PC-9 (cell line): Measurements from ENCODE around the gene RIF1.

ENCODE experiments used
- EZH2 ChIP-seq: fragments of 200-600 bp; sonication (generic); IDR thresholded peaks from 2 replicates; pipeline ENCODE4 v1.8.0; 2017; ENCODE audit warnings: antibody characterized with exemption, low read depth
- TF ChIP-seq, protein P1 (sequence below): fragments of 200-600 bp; sonication (generic); conservative IDR thresholded peaks from 2 replicates; pipeline ENCODE4 v1.6.1; 2017; ENCODE audit warnings: mixed run types, antibody characterized with exemption, mild to moderate bottlenecking, moderate library complexity

DNA sequence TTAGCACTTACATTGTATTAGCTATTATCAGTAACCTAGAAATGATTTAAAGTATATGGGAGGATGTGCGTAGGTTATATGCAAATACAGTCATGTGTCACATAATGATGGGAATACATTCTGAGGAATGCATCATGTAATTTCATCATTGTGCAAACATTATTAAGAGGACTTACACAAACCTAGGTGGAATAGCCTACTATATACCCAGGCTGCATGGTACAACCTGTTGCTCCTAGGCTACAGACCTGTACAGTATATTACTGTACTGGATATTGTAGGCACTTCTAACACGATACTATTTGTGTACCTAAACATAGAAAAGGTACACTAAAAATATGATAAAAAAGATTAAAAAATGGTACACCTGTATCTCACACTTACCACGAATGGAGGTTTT is 7.9 kb downstream of the RIF1 start:
- no peak for TF ChIP-seq EZH2
- TF ChIP-seq, protein P1, sequence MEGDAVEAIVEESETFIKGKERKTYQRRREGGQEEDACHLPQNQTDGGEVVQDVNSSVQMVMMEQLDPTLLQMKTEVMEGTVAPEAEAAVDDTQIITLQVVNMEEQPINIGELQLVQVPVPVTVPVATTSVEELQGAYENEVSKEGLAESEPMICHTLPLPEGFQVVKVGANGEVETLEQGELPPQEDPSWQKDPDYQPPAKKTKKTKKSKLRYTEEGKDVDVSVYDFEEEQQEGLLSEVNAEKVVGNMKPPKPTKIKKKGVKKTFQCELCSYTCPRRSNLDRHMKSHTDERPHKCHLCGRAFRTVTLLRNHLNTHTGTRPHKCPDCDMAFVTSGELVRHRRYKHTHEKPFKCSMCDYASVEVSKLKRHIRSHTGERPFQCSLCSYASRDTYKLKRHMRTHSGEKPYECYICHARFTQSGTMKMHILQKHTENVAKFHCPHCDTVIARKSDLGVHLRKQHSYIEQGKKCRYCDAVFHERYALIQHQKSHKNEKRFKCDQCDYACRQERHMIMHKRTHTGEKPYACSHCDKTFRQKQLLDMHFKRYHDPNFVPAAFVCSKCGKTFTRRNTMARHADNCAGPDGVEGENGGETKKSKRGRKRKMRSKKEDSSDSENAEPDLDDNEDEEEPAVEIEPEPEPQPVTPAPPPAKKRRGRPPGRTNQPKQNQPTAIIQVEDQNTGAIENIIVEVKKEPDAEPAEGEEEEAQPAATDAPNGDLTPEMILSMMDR, result no peak
